Ureter (tissue), 1 donor: Measurements from ENCODE around the gene CEACAM16. TPM values are rescaled to one million over a fixed set of nuclear protein-coding genes. Genes with fewer than 3 reads are reported as not detected.
"Not testable (repeated sequence)": the region's sequence is repeated elsewhere in the genome, so short reads cannot be mapped to it uniquely, and the experiment has no call there.

Experiments
- DNase-seq: peaks from one replicate; pipeline ENCODE4 v3.0.0-alpha.2; 2020; ENCODE audit warnings: low spot score
- total RNA-seq: library from RNA; stranded (reverse); gene quantifications from one replicate; pipeline ENCODE4 v1.2.4, GENCODE V29; 2023
- donor health status: DM: yes; HTN: yes; CAD: no.

CEACAM16 gene
- total RNA-seq, 1 donor from 2014 or later, result not detected

DNA sequence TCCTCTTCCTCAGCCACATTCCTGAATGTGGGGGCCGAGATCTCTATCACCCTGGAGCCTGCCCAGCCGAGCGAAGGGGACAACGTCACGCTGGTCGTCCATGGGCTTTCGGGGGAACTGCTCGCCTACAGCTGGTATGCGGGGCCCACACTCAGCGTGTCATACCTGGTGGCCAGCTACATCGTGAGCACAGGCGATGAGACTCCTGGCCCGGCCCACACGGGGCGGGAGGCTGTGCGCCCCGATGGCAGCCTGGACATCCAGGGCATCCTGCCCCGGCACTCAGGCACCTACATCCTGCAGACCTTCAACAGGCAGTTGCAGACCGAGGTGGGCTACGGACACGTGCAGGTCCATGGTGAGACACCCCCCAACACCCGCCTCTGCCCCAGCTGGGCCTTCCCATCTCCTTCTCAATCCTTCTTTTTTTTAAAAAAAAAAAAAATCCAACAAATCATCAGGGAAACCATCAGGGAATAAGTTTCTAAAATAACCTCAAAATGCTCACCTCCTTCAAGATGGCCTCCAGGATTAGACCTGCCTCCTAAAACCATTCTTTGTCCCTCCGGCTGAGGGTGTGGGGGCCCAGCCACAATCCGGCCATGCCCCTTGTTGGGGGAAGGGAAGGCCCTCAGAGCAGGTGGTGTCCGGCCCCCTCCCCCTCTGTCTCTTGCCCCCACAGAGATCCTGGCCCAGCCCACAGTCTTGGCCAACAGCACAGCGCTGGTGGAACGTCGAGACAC, 4.6 kb downstream of the CEACAM16 start:
- no peak for DNase-seq

DNA sequence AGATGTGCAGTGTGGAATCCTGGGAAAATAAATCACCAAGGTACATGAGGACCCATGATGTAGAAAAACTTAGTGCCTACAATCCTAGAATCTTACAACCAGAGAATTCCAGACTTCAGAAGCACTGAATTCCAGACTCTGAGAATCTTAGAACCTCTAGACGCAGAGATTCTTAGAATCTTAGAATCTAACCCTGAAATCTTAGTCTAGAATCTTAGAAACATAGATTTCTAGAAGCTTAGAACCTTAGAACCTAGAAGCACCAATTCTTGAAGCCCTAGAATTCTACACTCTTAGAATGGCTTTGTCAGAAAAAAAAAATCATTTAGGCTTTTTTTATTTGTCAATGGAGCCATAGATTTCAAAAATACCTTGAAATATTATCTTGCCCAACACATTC, 6.0 kb downstream of the CEACAM16 start:
- no peak for DNase-seq

DNA sequence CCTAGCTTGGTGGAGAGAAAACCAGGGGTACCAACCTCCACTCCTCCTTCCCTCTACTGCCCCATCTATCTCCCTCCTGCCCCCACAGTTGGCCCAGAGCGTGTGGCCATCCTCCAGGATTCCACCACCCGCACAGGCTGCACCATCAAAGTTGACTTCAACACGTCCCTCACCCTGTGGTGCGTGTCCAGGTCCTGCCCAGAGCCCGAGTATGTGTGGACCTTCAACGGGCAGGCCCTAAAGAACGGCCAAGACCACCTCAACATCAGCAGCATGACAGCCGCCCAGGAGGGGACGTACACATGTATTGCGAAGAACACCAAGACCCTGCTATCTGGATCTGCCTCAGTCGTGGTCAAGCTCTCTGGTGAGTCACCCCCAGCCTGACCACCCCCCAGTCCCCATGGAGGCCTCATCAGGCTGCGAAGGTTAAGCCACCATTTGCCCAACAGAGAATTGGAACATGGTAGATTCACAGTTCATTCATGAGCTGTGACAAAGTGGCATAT, 6.6 kb downstream of the CEACAM16 start:
- no peak for DNase-seq

DNA sequence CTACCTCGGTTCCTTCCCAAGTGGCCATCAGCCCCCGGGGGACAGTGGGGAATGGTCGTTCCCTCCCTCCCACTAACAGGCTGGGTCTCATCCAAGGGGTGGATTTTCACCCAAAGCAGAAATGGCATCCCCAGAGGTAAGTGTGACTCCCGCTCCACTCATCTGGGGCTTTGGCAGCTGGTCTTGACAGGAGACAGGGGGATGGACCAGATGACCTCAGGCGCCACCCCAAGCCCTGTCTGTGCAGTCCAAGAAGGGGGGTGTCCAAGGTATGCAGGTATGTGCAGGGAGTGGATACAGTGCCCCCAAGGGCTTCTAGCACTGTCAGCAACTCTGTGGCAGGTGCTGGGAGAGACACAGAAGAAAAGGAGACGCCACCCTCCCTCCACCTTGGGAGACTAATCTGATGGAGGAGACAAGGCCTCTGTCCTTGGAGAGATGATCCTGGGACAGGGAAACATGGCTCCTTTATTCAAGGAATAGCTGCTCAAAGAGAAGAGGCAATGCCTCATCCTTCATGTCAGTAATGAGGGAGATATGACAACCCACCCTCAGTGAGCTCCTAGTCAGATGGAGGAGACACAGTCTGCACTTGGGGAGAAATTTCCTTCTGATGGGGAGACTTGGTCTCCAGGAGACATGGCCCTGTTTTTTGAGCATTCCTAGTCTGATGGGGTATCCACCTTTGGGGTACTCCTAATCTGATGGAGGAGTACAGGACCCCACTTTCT, 7.7 kb downstream of the CEACAM16 start:
- no peak for DNase-seq

DNA sequence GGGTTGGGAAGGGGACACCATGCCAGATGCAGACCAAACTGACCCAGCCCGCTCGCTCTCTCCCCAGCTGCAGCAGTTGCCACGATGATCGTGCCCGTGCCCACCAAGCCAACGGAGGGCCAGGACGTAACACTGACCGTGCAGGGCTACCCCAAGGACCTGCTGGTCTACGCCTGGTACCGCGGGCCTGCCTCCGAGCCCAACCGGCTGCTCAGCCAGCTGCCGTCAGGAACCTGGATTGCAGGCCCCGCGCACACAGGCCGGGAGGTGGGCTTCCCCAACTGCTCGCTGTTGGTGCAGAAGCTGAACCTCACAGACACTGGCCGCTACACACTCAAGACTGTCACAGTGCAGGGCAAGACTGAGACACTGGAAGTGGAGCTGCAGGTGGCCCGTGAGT, 8.8 kb downstream of the CEACAM16 start:
- no peak for DNase-seq

DNA sequence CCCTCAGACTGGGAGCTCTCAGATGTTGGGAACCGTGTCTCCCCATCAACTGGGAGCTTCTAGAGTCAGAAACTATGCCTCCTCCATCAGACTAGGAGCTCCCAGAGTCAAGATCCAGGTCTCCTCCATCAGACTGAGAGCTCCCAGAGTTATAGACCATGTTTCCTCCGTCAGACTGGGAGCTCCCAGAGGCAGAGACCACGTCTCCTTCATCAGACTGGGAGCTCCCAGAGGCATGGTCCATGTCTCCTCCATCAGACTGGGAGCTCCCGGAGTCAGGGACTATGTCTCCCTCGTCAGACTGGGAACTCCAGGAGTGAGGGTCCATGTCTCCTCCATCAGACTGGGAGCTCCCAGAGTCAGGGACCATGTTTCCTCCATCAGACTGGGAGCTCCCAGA, 10.0 kb downstream of the CEACAM16 start:
- DNase-seq, result no peak

DNA sequence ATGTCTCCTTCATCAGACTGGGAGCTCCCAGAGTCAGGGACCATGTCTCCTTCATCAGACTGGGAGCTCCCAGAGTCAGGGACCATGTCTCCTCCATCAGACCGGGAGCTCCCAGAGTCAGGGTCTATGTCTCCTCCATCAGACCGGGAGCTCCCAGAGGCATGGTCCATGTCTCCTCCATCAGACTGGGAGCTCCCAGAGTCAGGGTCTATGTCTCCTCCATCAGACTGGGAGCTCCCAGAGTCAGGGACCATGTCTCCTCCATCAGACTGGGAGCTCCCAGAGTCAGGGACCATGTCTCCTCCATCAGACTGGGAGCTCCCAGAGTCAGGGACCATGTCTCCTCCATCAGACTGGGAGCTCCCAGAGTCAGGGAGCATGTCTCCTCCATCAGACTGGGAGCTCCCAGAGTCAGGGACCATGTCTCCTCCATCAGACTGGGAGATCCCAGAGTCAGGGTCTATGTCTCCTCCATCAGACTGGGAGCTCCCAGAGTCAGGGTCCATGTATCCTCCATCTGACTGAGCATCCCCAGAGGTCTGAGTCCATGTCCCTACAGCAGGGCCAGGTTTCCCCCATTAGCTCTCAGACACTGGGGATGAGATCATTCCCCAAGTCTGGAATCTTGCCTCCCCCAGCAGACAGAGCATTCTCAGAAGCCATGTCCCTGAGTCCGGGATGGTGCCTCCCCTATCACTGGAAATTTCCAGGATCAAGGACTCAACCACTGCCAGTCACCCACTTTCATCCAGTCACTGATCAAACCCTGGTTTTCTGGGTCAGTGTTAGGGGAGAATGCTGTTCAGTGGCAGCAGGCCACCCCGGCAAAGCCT, 10.7 kb downstream of the CEACAM16 start:
- DNase-seq, result not testable (repeated sequence)

DNA sequence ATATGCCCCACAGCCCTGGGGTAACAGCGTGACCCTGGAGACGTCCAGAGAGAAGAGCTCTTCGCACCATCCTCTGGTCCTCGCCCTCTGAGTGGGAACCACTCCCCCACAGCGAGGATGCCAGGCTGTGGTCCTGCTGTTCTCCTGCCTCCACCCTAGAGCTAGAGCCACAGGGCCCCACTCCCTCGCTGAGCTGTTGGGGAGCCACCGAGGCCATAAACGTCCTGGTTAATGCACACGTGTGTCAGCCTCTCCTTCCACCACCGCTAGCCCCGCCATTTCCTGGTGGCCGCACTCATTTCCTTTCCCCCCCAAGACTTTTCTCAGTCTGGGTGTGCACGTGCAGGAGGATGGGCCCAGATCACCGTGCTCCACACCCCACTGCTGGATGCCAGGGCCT, 11.5 kb downstream of the CEACAM16 start:
- DNase-seq, result no peak

DNA sequence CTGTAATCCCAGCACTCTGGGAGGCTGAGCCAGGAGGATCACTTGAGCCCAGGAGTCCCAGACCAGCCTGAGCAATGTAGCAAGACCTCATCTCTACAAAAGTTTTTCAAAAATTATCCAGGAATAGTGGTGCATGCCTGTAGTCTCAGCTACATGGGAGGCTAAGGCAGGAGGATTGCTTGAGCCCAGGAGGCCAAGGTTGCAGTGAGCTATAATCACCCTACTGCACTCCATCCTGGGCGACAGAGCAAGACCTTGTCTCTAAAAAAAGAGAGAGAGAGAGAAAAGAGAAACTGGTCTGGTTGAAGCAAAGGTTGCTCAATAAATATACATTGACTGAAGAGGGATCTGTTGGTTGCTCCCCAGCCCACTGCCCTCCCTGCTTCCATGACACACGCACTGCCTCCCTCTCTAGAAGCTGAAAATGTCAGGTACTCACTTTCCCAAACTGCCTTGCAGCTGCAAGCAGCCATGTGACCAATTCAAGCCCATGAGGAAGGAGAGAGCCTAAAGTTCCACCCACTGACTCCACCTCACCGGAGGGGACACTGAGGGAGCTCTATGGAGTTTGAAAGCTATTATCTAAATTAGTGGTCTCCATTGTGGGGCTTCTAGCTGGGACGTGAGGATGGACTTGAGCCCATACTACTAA, 14.0 kb downstream of the CEACAM16 start:
- no peak for DNase-seq

DNA sequence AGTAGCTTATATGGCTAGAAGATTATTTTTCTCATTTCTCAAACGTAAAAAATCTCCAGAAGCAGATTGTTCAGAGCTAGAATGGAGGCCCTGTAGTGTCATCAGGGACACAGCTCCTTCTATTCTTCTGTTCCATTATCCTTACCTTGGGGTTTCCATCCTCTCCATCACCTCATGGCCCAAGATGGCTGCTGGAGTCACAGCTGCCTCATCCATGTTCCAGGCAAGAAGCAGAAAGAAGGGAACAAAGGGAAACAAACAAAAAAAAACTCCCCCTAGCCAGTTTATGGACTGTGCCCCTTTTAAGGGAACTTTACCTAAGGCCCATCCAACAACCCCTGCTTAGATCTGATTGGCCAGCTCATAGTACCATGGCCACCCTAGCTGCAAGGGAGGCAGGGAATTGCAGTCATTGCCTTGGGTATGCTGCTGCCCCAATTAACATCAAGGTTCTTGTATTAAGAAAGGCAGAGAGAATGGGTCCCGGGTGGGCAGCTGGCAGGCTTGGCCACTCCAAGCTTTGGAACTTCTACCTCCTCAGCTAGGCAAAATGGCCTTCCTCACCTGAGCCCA, 15.7 kb downstream of the CEACAM16 start:
- DNase-seq, result no peak

DNA sequence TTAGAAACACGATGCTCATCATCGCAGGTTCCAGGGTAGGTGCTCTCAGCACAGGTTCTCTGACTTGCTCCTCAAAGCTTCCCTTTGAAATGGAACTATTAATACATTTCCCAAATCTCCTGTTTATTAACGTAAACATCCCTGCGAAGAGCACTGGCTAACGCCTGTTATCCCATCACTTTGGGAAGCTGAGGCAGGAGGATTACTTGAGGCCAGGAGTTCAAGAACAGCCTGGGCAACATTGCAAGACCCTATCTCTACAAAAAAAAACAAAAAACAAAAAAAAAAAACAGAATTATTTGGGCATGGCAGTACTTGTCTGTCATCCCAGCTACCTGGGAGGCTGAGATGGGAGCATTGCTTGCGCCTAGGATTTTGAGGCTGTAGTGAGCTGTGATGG, 18.7 kb downstream of the CEACAM16 start:
- no peak for DNase-seq

DNA sequence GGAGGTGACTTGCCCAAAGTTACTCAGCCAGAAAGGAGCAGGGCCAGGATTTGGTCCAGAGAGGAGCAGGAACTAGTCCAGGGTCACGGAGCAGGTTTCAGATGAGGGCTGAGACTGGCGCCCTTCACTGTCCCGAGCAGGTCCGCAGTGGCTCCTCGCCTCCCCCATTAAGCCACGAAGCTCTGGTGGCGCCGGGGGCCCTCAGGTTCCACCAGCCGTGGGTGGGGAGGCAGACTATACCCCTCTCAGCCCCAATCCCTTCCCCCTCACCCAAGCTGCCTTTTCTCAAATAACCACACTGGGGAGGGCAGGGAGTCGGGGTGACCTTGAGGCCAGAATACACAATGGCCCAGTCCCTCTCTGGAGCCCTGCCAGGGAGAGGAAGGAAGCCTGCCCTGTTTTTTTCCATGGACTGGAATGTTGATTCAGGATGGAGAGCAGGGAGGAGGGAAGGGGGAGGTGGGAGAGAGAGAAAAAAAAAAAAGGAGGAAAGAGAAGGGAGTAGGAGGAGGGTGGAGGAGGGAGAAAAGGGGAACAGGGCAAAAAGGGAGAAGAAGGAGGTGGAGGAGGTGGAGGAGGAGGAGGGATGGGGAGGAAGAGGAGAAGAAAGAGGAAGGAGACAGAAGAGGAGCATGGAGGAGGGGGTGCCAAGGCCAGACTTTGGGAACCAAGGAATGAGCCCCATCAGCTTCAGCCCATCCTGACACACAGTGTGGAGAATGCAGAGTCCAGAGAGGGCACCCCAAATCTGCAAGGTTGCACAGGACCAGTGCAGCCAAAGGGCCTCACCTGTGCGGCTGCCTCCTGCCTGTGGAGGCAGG, 19.7 kb downstream of the CEACAM16 start:
- DNase-seq, result peak; percentile 67

DNA sequence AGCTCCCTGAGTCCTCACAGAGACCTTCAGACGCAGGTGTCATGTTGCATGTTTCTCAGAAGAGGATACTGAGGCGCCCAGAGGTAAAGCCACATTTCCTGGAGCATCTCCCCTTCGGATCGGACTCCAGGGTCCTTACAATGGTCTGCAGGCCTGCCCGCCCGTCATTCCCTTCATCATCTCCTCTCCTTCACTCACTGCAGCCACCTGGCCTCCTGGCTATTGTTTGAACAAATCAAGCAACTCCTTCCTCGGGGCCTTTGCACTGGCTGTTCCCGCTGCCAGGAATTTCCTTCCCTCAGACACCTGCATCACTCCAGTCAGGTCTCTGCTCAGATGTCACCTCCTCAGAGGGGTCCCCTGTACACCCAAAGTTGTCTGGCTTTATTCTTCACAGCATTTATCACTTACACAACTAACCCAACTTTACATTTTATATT, 20.3 kb downstream of the CEACAM16 start:
- DNase-seq, result no peak

DNA sequence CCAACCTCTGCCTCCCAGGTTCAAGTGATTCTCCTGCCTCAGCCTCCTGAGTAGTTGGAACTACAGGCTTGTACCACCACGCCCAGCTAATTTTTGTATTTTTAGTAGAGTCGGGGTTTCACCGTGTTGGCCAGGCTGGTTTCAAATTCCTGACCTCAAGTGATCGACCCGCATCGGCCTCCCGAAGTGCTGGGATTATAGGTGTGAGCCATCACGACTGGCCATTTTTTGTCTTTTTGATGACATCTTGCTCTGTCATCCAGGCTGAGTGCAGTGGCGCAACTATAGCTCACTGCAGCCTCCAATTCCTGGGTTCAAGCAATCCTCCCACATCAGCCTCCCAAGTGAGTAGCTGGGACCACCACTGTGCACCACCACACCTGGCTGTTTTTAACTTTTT, 21.4 kb downstream of the CEACAM16 start:
- not testable (repeated sequence) for DNase-seq

DNA sequence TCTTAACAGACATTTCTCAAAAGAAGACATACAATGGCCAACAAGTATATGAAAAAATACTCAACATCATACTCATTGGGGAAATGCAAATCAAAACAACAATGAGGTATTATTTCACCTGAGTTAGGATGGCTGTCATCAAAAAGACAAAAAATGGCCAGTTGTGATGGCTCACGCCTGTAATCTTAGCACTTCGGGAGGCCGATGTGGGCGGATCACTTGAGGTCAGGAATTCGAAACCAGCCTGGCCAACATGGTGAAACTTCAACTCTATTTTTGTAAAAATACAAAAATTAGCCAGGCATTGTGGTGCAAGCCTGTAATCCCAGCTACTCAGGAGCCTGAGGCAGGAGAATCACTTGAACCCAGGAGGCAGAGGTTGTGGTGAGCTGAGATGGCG, 22.0 kb downstream of the CEACAM16 start:
- no peak for DNase-seq

DNA sequence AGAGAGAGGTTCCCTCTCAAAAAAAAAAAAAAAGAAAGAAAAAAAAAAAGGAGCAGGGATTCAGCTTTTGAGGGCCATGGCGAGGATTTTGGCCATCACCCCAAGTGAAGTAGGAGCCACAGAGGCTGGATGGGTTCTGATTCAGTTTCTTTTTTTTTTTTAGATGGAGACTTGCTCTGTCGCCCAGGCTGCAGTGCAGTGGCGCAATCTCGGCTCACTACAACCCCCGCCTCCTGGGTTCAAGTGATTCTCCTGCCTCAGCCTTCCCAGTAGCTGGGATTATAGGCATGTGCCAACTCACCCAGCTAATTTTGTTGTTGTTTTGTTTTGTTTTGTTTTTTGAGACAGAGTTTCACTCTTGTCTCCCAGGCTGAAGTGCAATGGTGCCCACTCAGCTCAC, 22.4 kb downstream of the CEACAM16 start:
- DNase-seq, result not testable (repeated sequence)

DNA sequence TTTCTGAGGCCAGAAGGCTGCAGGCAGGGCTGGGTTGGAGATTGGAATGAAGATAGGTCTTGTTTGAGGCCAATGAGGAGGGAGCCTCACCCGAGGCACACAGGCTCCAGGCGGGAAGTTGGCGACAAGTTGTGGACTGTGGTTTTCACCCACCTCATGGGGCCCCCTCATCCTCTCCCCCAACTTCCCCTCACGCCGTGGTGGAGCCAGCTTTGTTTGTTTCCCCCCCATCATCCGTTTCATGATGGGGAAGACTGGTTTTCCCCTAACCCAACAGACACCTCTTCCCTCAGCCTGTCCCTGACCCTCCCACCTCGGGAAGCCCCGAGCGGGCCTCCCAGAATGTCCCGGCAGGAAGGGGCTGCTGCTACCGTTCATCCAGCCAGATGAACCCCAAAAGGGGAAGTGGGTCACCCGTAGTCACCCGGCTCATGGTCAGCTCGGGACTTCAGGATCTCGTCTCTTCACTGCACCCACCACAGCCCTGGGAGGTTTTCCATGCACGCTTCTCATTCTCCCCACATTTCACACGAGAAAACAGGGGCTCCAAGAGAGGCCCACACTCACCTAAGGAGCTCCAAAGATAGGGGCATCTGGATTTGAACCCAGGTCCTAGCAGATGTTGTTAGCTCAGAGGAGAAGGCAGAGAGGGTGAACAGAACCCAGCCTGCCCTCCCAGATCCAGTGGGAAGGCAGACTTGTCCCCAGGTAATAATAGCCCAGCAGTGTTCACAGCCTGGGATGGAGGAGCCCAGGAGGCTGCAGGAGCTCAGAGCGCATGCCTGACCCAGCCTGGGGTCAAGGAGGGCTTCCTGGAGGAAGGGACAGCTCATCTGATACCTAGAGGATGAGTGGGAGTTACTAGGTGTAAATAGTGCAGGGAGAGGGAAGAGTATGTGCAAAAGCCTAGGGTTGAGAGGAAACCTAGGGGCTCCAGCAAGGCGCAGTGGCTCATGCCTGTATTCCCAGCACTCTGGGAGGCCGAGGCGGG, 23.5 kb downstream of the CEACAM16 start:
- DNase-seq, result no peak

DNA sequence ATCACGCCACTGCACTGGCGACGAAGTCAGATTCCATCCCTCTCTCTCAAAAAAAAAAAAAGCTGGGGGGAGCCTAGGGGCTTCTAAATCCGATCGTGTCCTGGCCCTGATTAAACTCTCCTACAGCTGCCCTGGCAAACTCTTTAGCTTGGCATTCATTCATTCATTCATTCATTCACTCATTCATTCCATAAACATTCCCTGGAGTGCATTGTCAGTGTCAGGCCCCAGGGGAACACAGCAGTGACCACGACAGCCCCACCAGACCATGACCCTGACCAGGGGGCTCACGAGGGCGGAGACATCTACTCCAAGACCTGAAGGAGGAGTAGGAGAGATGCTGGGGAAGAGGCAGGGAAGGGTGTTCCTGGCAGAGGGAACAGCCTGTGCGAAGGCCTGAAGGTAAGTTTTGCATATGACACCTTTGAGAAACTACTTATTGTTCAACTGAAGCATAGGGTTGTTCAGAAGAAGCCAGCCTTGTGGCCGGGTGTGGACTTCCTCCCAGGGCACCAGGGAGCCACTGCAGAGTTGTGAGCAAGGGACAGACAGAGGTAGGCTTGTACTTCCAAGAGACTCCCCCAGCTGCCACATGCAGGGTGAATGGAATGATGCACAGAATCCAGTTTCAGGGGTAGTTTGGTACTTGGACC, 24.5 kb downstream of the CEACAM16 start:
- no peak for DNase-seq

DNA sequence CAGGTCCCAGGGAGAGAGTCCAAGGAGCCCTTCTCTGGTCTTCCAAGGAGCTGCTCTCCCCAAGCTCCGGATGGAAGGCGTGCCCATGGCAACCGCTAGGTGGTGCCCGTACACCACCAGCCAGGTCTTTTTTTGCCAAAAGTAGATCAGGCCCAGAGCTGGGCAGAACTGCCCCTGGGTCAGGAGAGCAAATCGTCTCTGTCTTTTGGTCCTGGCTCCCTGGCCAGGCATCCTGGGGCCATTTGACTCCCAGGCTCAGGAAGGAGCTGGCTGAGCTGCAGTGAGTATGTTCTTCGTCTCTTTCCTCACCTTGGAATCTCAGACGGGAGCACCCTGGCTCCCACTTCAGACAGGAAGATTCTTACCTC, 25.0 kb downstream of the CEACAM16 start:
- peak; percentile 90 for DNase-seq
